ENCODE data around the gene RNASE9. TPM values are rescaled to one million over a fixed set of nuclear protein-coding genes. Genes with fewer than 3 reads are reported as not detected.
"Not testable (repeated sequence)": the region's sequence is repeated elsewhere in the genome, so short reads cannot be mapped to it uniquely, and the experiment has no call there.

The RNASE9 gene
- total and polyA plus RNA-seq, 2 experiments from 2014 or later, result not detected

- Histone ChIP-seq H3K79me2 (no peaks in the 10 kb centered on the region), H3K9me3 (ENCODE audit: low read depth) (no peaks in the 10 kb centered on the region), H3K9me2 (replicated peaks; ENCODE audit: insufficient read depth) (no peaks in the 10 kb centered on the region), H3K4me2 (no peak overlapping the region), H3K36me3 (replicated peaks; ENCODE audit: insufficient read depth, low read depth) (no peaks in the 10 kb centered on the region), H3K27ac (no peak overlapping the region), H3K27me3 (peaks cover 2% of the 10 kb centered on the region), H2AFZ (no peak overlapping the region), H4K20me1 (ENCODE audit: insufficient read depth, poor library complexity, severe bottlenecking) (no peaks in the 10 kb centered on the region), H3K4me3 (no peak overlapping the region), H3K4me1 (ENCODE audit: insufficient read depth) (no peaks in the 10 kb centered on the region)
- 94% methylated on average over 8 of the region's 8 CpGs for WGBS (ENCODE audit: low lambda C conversion rate, missing lambda C conversion rate)
- no peak for DNase-seq (ENCODE audit: low spot score)
- no peak for TF ChIP-seq CTCF (IDR thresholded peaks at IDR 0.05; ENCODE audit: poor library complexity)
- no peak for TF ChIP-seq EZH2 (IDR thresholded peaks at IDR 0.05; ENCODE audit: borderline replicate concordance)
- no peak for TF ChIP-seq EZH2phosphoT487 (IDR thresholded peaks at IDR 0.05; ENCODE audit: low read depth, severe bottlenecking, unreplicated experiment)
These were observed 52.5 kb downstream of the RNASE9 start for GRCh38 chr14:20508367-20508766.

GRCh38 chr14:20507537-20507936 is 53.3 kb downstream of the RNASE9 start:
- not testable (repeated sequence) for H3K4me2 ChIP-seq; H3K27ac ChIP-seq; H3K79me2 ChIP-seq; H2AFZ ChIP-seq; H3K4me1 ChIP-seq (ENCODE audit: insufficient read depth); H3K4me3 ChIP-seq; H3K36me3 ChIP-seq (replicated peaks; ENCODE audit: insufficient read depth, low read depth); H3K9me3 ChIP-seq (ENCODE audit: low read depth); DNase-seq (ENCODE audit: low spot score); H3K9me2 ChIP-seq (replicated peaks; ENCODE audit: insufficient read depth); H4K20me1 ChIP-seq (ENCODE audit: insufficient read depth, poor library complexity, severe bottlenecking); H3K27me3 ChIP-seq
- WGBS (ENCODE audit: low lambda C conversion rate, missing lambda C conversion rate), result 79% methylated on average over 3 of the region's 3 CpGs

GRCh38 chr14:20506752-20507151 is 54.1 kb downstream of the RNASE9 start:
- WGBS (ENCODE audit: low lambda C conversion rate, missing lambda C conversion rate), result no CpG with 5 or more reads among the region's 30 CpGs

GRCh38 chr14:20506276-20506675 is 54.6 kb downstream of the RNASE9 start:
- not testable (repeated sequence) for H4K20me1 ChIP-seq (ENCODE audit: insufficient read depth, poor library complexity, severe bottlenecking); DNase-seq (ENCODE audit: low spot score)

More at GRCh38 chr14:20506752-20507151, 54.1 kb downstream of the RNASE9 start:
- H4K20me1 ChIP-seq (ENCODE audit: insufficient read depth, poor library complexity, severe bottlenecking); H3K36me3 ChIP-seq (replicated peaks; ENCODE audit: insufficient read depth, low read depth); H3K79me2 ChIP-seq; H3K27me3 ChIP-seq; H3K9me2 ChIP-seq (replicated peaks; ENCODE audit: insufficient read depth); H3K9me3 ChIP-seq (ENCODE audit: low read depth); H3K4me3 ChIP-seq; H2AFZ ChIP-seq; DNase-seq (ENCODE audit: low spot score); H3K4me1 ChIP-seq (ENCODE audit: insufficient read depth); H3K27ac ChIP-seq; H3K4me2 ChIP-seq: not testable (repeated sequence)

More at GRCh38 chr14:20506276-20506675, 54.6 kb downstream of the RNASE9 start:
- not testable (repeated sequence) for H3K36me3 ChIP-seq (replicated peaks; ENCODE audit: insufficient read depth, low read depth); H3K27me3 ChIP-seq; H3K4me1 ChIP-seq (ENCODE audit: insufficient read depth); H2AFZ ChIP-seq; H3K9me2 ChIP-seq (replicated peaks; ENCODE audit: insufficient read depth); H3K9me3 ChIP-seq (ENCODE audit: low read depth); H3K4me3 ChIP-seq; H3K27ac ChIP-seq; H3K79me2 ChIP-seq; H3K4me2 ChIP-seq
- no CpG with 5 or more reads among the region's 30 CpGs for WGBS (ENCODE audit: low lambda C conversion rate, missing lambda C conversion rate)

Other genes starting within 250 kb of the RNASE9 start
- gene CCNB1IP1, start 227.8 kb downstream of the RNASE9 start, total RNA-seq, result 84.8 and 88.5 TPM in 2 replicates
- 21.0 and 21.3 TPM in 2 replicates for gene CCNB1IP1, start 227.8 kb downstream of the RNASE9 start, polyA plus RNA-seq
- gene PARP2, start 217.4 kb downstream of the RNASE9 start, total RNA-seq, result 9.8 and 13.9 TPM in 2 replicates
- 23.4 and 28.5 TPM in 2 replicates for gene PARP2, start 217.4 kb downstream of the RNASE9 start, polyA plus RNA-seq
- 24.4 and 29.4 TPM in 2 replicates for gene TEP1, start 147.5 kb downstream of the RNASE9 start, total RNA-seq
- 10.7 and 12.0 TPM in 2 replicates for gene TEP1, start 147.5 kb downstream of the RNASE9 start, polyA plus RNA-seq
- not detected in 2 replicates for gene KLHL33, start 124.9 kb downstream of the RNASE9 start, total RNA-seq
- gene KLHL33, start 124.9 kb downstream of the RNASE9 start, polyA plus RNA-seq, result 0.05 and 0.19 TPM in 2 replicates
- gene OSGEP, start 106.2 kb downstream of the RNASE9 start, total RNA-seq, result 51.6 and 60.1 TPM in 2 replicates
- gene OSGEP, start 106.2 kb downstream of the RNASE9 start, polyA plus RNA-seq, result 36.2 and 41.3 TPM in 2 replicates
- 56.5 and 84.2 TPM in 2 replicates for gene APEX1, start 105.8 kb downstream of the RNASE9 start, total RNA-seq
- 147 and 148 TPM in 2 replicates for gene APEX1, start 105.8 kb downstream of the RNASE9 start, polyA plus RNA-seq
- gene PIP4P1, start 99.6 kb downstream of the RNASE9 start, total RNA-seq, result 40.1 and 48.2 TPM in 2 replicates
- 85.0 and 85.9 TPM in 2 replicates for gene PIP4P1, start 99.6 kb downstream of the RNASE9 start, polyA plus RNA-seq
- gene PNP, start 91.6 kb downstream of the RNASE9 start, total RNA-seq, result 69.2 and 81.2 TPM in 2 replicates
- gene PNP, start 91.6 kb downstream of the RNASE9 start, polyA plus RNA-seq, result 51.0 and 60.4 TPM in 2 replicates
- not detected in 2 replicates for gene RNASE10, start 55.5 kb downstream of the RNASE9 start, total RNA-seq
- gene RNASE10, start 55.5 kb downstream of the RNASE9 start, polyA plus RNA-seq, result 0.54 and 1.00 TPM in 2 replicates
- gene RNASE11, start 27.0 kb upstream of the RNASE9 start, total RNA-seq, result not detected in 2 replicates
- gene RNASE11, start 27.0 kb upstream of the RNASE9 start, polyA plus RNA-seq, result not detected in 2 replicates
- not detected in 2 replicates for gene RNASE12, start 30.3 kb upstream of the RNASE9 start, total RNA-seq
- not detected in 2 replicates for gene RNASE12, start 30.3 kb upstream of the RNASE9 start, polyA plus RNA-seq
- not detected in 2 replicates for gene OR6S1, start 80.6 kb upstream of the RNASE9 start, total RNA-seq
- not detected in 2 replicates for gene OR6S1, start 80.6 kb upstream of the RNASE9 start, polyA plus RNA-seq
- 76.8 and 96.2 TPM in 2 replicates for gene RNASE4, start 123.5 kb upstream of the RNASE9 start, total RNA-seq
- 31.1 and 44.5 TPM in 2 replicates for gene RNASE4, start 123.5 kb upstream of the RNASE9 start, polyA plus RNA-seq
- 72.6 and 79.1 TPM in 2 replicates for gene ANG, start 127.7 kb upstream of the RNASE9 start, total RNA-seq
- gene ANG, start 127.7 kb upstream of the RNASE9 start, polyA plus RNA-seq, result 67.4 and 103 TPM in 2 replicates
- gene EDDM3A, start 184.8 kb upstream of the RNASE9 start, total RNA-seq, result not detected in 2 replicates
- not detected in 2 replicates for gene EDDM3A, start 184.8 kb upstream of the RNASE9 start, polyA plus RNA-seq
- not detected in 2 replicates for gene EDDM3B, start 207.4 kb upstream of the RNASE9 start, total RNA-seq
- gene EDDM3B, start 207.4 kb upstream of the RNASE9 start, polyA plus RNA-seq, result 0.41 TPM in 1 of 2 replicates, not detected in the other
- 1.0 and 1.3 TPM in 2 replicates for gene RNASE6, start 220.2 kb upstream of the RNASE9 start, total RNA-seq
- gene RNASE6, start 220.2 kb upstream of the RNASE9 start, polyA plus RNA-seq, result 0.78 and 1.8 TPM in 2 replicates
- 61.0 and 84.5 TPM in 2 replicates for gene RNASE1, start 241.8 kb upstream of the RNASE9 start, total RNA-seq
- 108 and 135 TPM in 2 replicates for gene RNASE1, start 241.8 kb upstream of the RNASE9 start, polyA plus RNA-seq